Thoracic aorta (tissue), 2 donors: ENCODE data around the gene RAB44. TPM values are rescaled to one million over a fixed set of nuclear protein-coding genes. Genes with fewer than 3 reads are reported as not detected.

ENCODE experiments used
- ATAC-seq: fragments of 150-250 bp; one replicate; pipeline ENCODE4 v1.8.0; 2017; ENCODE audit warnings: low read depth; ENCODE audit not compliant: insufficient number of reproducible peaks, low FRiP score
- DNase-seq: peaks from one replicate; pipeline ENCODE4 v3.0.0-alpha.2; 2020; ENCODE audit warnings: low spot score
- H3K27ac ChIP-seq, 2 donors: fragments of 200-600 bp; sonication (generic); 1 replicate in 1 of 2; 2 replicates in 1 of 2; pipeline ENCODE4 v1.5.1; 2016; ENCODE audit warnings: mild to moderate bottlenecking in 2 of 2, moderate library complexity in 2 of 2
- H3K27me3 ChIP-seq: fragments of 200-600 bp; sonication (generic); replicated peaks from 2 replicates; pipeline ENCODE4 v1.6.0; 2016; ENCODE audit warnings: mild to moderate bottlenecking; ENCODE audit not compliant: insufficient read depth
- H3K36me3 ChIP-seq: fragments of 200-600 bp; sonication (generic); one replicate; pipeline ENCODE4 v1.5.1; 2016
- H3K4me1 ChIP-seq, 2 donors: fragments of 200-600 bp; sonication (generic); 1 replicate in 1 of 2; 2 replicates in 1 of 2; pipeline versions ENCODE4 v1.5.1 to v1.6.0; 2016; ENCODE audit warnings: low read depth in 2 of 2, mild to moderate bottlenecking in 1 of 2; ENCODE audit not compliant: control insufficient read depth in 1 of 2
- H3K4me3 ChIP-seq: fragments of 200-600 bp; sonication (generic); 2 replicates; pipeline ENCODE4 v1.5.1; 2016; ENCODE audit warnings: mild to moderate bottlenecking
- H3K9me3 ChIP-seq: fragments of 200-600 bp; sonication (generic); 2 replicates; pipeline ENCODE4 v1.5.1; 2016
- CTCF ChIP-seq: fragments of 200-600 bp; sonication (generic); IDR thresholded peaks from one replicate; pipeline ENCODE4 v1.5.1; 2019; ENCODE audit warnings: antibody characterized with exemption
- total RNA-seq, 2 donors: library from RNA; depleted of rRNA; stranded (reverse); fragments of >200 nt; gene quantifications; one replicate each; pipeline versions ENCODE4 v1.1.0 to v1.2.3, GENCODE V29; 2016

RAB44 gene
- total RNA-seq, 2 donors from 2014 or later = 0.27 TPM; not detected in 1

GRCh38 chr6:36754582-36755434 is 57.2 kb downstream of the RAB44 start:
- DNase-seq (no peak), ATAC-seq (no peak)
- Histone ChIP-seq H3K4me1 (peaks cover 0 to 3% of the 10 kb centered on the region in 2 donors), H3K27ac (no peak overlapping the region), H3K36me3 (no peaks in the 10 kb centered on the region), H3K9me3 (peaks cover 8% of the 10 kb centered on the region), H3K4me3 (no peak overlapping the region), H3K27me3 (no peaks in the 10 kb centered on the region)
- TF ChIP-seq CTCF = no peak

- H3K9me3 ChIP-seq = no peaks in the 10 kb centered on the region
- ATAC-seq (no peak), DNase-seq (no peak)
- TF ChIP-seq CTCF = no peak
- no peaks in the 10 kb centered on the region for H3K27me3 ChIP-seq
- no peak overlapping the region for H3K27ac ChIP-seq
- no peaks in the 10 kb centered on the region for H3K36me3 ChIP-seq
- H3K4me3 ChIP-seq = no peak overlapping the region
- H3K4me1 ChIP-seq = peaks cover 0 to 3% of the 10 kb centered on the region in 2 donors
Measured at GRCh38 chr6:36755435-36756348, 58.1 kb downstream of the RAB44 start.

- ATAC-seq (no peak), DNase-seq (no peak)
- H3K36me3 ChIP-seq = no peaks in the 10 kb centered on the region
- H3K4me3 ChIP-seq = no peak overlapping the region
- no peak overlapping the region for H3K27ac ChIP-seq
- no peak for TF ChIP-seq CTCF
- no peaks in the 10 kb centered on the region for H3K9me3 ChIP-seq
- no peaks in the 10 kb centered on the region for H3K27me3 ChIP-seq
- peaks cover 0 to 3% of the 10 kb centered on the region in 2 donors for H3K4me1 ChIP-seq
Measured at GRCh38 chr6:36756786-36757185, 59.2 kb downstream of the RAB44 start.

- H3K27me3 ChIP-seq = no peaks in the 10 kb centered on the region
- ATAC-seq = no peak
- no peak for TF ChIP-seq CTCF
- peaks cover 0 to 3% of the 10 kb centered on the region in 2 donors for H3K4me1 ChIP-seq
- H3K4me3 ChIP-seq = no peak overlapping the region
- DNase-seq = no peak
- H3K36me3 ChIP-seq = no peaks in the 10 kb centered on the region
- no peaks in the 10 kb centered on the region for H3K9me3 ChIP-seq
- no peak overlapping the region for H3K27ac ChIP-seq
Measured at GRCh38 chr6:36757206-36757605, 59.6 kb downstream of the RAB44 start.

GRCh38 chr6:36757943-36758508 is 60.4 kb downstream of the RAB44 start:
- Histone ChIP-seq H3K9me3 (no peaks in the 10 kb centered on the region), H3K4me3 (no peak overlapping the region), H3K27ac (no peak overlapping the region), H3K27me3 (no peaks in the 10 kb centered on the region), H3K4me1 (peaks cover 0 to 3% of the 10 kb centered on the region in 2 donors), H3K36me3 (no peaks in the 10 kb centered on the region)
- no peak for TF ChIP-seq CTCF
- DNase-seq (no peak), ATAC-seq (no peak)
